ENCODE data around the gene SLC25A42. TPM values are rescaled to one million over a fixed set of nuclear protein-coding genes. Genes with fewer than 3 reads are reported as not detected.

Gene SLC25A42
- total and polyA plus RNA-seq, 7 donors = 2.4 to 9.5 (median 7.8) TPM

DNA sequence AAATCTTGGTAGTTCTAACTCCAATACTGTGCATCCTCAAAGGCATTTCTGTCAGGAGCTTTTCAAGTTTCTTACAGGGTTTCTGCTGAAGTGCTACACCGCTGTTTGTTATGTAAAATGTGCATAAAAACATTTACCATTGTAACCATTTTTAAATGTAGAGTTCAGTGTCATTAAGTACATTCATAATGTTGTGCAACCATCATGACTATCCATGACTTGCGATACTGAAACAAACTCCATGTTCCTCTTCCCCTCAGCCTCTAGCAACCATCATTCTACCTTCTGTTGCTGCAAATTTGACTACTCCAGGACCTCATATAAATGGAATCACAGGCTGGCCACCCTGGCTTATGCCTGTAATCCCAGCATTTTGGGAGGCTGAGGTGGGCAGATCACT is 14.4 kb upstream of the SLC25A42 start:
- no peak for DNase-seq
- no peaks in the 10 kb centered on the region for H3K9me3 ChIP-seq
- no peaks in the 10 kb centered on the region for H3K4me1 ChIP-seq
- intact Hi-C loops (cut with DNase I) = no loop called here
- TF ChIP-seq, protein P1, sequence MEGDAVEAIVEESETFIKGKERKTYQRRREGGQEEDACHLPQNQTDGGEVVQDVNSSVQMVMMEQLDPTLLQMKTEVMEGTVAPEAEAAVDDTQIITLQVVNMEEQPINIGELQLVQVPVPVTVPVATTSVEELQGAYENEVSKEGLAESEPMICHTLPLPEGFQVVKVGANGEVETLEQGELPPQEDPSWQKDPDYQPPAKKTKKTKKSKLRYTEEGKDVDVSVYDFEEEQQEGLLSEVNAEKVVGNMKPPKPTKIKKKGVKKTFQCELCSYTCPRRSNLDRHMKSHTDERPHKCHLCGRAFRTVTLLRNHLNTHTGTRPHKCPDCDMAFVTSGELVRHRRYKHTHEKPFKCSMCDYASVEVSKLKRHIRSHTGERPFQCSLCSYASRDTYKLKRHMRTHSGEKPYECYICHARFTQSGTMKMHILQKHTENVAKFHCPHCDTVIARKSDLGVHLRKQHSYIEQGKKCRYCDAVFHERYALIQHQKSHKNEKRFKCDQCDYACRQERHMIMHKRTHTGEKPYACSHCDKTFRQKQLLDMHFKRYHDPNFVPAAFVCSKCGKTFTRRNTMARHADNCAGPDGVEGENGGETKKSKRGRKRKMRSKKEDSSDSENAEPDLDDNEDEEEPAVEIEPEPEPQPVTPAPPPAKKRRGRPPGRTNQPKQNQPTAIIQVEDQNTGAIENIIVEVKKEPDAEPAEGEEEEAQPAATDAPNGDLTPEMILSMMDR (IDR thresholded peaks at IDR 0.05) = no peak
- TF ChIP-seq POLR2AphosphoS5 (IDR thresholded peaks at IDR 0.05) (no peak), EP300 (IDR thresholded peaks at IDR 0.05) (no peak), POLR2A (IDR thresholded peaks at IDR 0.05) (no peak)
- 96 to 99% methylated on average over 2 of the region's 2 CpGs for WGBS, 2 donors
- no peak overlapping the region for H3K27ac ChIP-seq
- H3K4me3 ChIP-seq = no peak overlapping the region
- H3K27me3 ChIP-seq = no peaks in the 10 kb centered on the region
- H3K36me3 ChIP-seq = peaks cover 0 to 66% (median 22%) of the 10 kb centered on the region in 4 donors

DNA sequence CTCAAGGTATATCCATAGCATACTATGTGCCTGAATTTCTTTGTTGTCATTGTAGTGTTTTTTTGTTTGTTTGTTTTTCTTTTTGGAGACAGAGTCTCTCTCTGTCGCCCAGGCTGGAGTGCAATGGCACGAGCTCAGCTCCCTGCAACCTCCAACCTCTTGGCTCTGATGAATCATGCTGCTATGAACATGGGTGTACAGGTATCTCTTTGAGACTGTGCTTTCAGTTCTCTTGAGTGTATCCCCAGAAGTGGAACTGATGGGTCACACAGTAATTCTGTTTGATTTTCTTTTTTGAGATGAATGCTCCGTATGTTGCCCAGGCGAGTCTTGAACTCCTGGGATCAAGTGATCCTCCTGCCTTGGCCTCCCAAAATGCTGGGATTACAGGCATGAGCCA is 13.7 kb upstream of the SLC25A42 start:
- H3K9me3 ChIP-seq = no peaks in the 10 kb centered on the region
- H3K27ac ChIP-seq = no peak overlapping the region
- WGBS, 2 donors = 95 to 96% methylated on average over 4 of the region's 4 CpGs
- no peaks in the 10 kb centered on the region for H3K4me1 ChIP-seq
- H3K4me3 ChIP-seq = no peak overlapping the region
- peaks cover 0 to 66% (median 26%) of the 10 kb centered on the region in 4 donors for H3K36me3 ChIP-seq
- H3K27me3 ChIP-seq = no peaks in the 10 kb centered on the region
- intact Hi-C loops (cut with DNase I) = no loop called here
- no peak for DNase-seq
- TF ChIP-seq POLR2AphosphoS5 (IDR thresholded peaks at IDR 0.05) = no peak
- TF ChIP-seq, protein P1 (IDR thresholded peaks at IDR 0.05) = no peak
- no peak for TF ChIP-seq EP300 (IDR thresholded peaks at IDR 0.05)
- no peak for TF ChIP-seq POLR2A (IDR thresholded peaks at IDR 0.05)

DNA sequence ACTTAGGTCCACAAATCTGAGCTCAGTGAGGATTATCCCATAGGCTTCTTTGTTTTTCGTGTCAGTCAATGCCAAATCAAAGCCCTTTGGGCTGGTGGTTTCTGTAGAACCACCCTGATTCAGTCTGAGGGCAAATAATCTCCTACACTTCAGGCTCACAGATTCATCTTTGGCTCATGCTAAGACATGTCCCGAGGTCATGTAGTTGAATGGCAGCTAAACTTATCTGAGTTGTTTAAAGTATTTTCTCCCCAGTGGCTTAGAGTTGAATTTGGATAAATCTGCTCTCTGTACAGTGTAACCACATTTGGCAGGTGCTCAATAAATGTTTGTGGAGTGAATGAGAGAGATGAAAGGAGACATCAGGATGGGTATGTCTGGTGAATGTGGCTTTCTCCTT is 13.1 kb upstream of the SLC25A42 start:
- Histone ChIP-seq H3K27ac (no peak overlapping the region), H3K9me3 (no peaks in the 10 kb centered on the region), H3K4me3 (no peak overlapping the region), H3K27me3 (no peaks in the 10 kb centered on the region), H3K4me1 (no peaks in the 10 kb centered on the region), H3K36me3 (peaks cover 0 to 70% (median 32%) of the 10 kb centered on the region in 4 donors)
- TF ChIP-seq, protein P1 (IDR thresholded peaks at IDR 0.05) = no peak
- TF ChIP-seq EP300 (IDR thresholded peaks at IDR 0.05) = no peak
- TF ChIP-seq POLR2A (IDR thresholded peaks at IDR 0.05) = no peak
- no peak for TF ChIP-seq POLR2AphosphoS5 (IDR thresholded peaks at IDR 0.05)
- WGBS, 2 donors = 95 to 97% methylated on average over 2 of the region's 2 CpGs
- DNase-seq = no peak
- intact Hi-C loops (cut with DNase I) = no loop called here

DNA sequence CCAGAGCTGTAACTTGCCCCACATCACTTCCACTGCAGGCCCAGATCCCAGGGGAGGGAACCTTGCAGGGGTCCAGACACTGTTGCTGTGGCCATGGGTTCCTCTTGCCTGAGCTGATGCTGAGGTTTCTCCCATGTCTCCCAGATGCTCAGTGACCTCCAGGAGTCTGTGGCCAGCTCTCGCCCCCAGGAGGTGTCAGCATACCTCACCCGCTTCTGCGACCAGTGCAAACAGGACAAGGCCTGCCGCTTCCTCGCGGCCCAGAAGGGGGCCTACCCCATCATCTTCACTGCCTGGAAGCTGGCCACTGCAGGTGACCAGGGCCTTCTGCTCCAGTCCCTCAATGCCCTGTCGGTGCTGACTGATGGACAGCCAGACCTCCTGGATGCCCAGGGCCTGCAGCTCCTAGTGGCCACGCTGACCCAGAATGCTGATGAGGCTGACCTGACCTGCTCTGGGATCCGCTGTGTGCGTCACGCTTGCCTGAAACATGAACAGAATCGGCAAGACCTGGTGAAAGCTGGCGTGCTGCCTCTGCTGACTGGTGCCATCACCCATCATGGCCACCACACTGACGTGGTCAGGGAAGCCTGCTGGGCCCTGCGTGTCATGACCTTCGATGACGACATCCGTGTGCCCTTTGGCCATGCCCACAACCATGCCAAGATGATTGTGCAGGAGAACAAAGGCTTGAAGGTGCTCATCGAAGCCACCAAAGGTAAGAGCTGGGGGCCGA is 12.1 kb upstream of the SLC25A42 start:
- Histone ChIP-seq H3K4me1 (no peaks in the 10 kb centered on the region), H3K4me3 (no peak overlapping the region), H3K27ac (no peak overlapping the region), H3K9me3 (no peaks in the 10 kb centered on the region), H3K27me3 (no peaks in the 10 kb centered on the region), H3K36me3 (peaks cover 0 to 71% (median 34%) of the 10 kb centered on the region in 4 donors)
- no peak for DNase-seq
- whole genome bisulfite sequencing, 2 donors = 94 to 96% methylated on average over 20 of the region's 20 CpGs
- intact Hi-C loops (cut with DNase I) = no loop called here
- TF ChIP-seq POLR2A (IDR thresholded peaks at IDR 0.05) (no peak), EP300 (IDR thresholded peaks at IDR 0.05) (no peak), POLR2AphosphoS5 (IDR thresholded peaks at IDR 0.05) (no peak)
- TF ChIP-seq, protein P1 (IDR thresholded peaks at IDR 0.05) = no peak
